Esophagus squamous epithelium (tissue), 4 donors: ENCODE measurements around the gene CD200.

Experiments used
- POLR2A ChIP-seq, 4 donors: fragments of 450-650 bp; IDR thresholded peaks; one replicate each; pipeline ENCODE4 v1.6.1; 2017; ENCODE audit warnings: antibody characterized with exemption in 4 of 4, mild to moderate bottlenecking in 4 of 4, moderate library complexity in 3 of 4
- TF ChIP-seq, protein P1 (sequence below), 6 experiments: fragments of 450-650 bp in 4 of 6; fragments of 200-600 bp in 2 of 6; sonication (generic) in 2 of 6; IDR thresholded peaks; one replicate each; pipeline ENCODE4 v1.5.1; 2016 to 2019; ENCODE audit warnings: antibody characterized with exemption in 6 of 6, mild to moderate bottlenecking in 4 of 6, moderate library complexity in 4 of 6

GRCh38 chr3:112366522-112366921 lies 33.6 kb downstream of the CD200 start:
- no peak for TF ChIP-seq POLR2A (IDR thresholded peaks at IDR 0.05)
- TF ChIP-seq, protein P1, sequence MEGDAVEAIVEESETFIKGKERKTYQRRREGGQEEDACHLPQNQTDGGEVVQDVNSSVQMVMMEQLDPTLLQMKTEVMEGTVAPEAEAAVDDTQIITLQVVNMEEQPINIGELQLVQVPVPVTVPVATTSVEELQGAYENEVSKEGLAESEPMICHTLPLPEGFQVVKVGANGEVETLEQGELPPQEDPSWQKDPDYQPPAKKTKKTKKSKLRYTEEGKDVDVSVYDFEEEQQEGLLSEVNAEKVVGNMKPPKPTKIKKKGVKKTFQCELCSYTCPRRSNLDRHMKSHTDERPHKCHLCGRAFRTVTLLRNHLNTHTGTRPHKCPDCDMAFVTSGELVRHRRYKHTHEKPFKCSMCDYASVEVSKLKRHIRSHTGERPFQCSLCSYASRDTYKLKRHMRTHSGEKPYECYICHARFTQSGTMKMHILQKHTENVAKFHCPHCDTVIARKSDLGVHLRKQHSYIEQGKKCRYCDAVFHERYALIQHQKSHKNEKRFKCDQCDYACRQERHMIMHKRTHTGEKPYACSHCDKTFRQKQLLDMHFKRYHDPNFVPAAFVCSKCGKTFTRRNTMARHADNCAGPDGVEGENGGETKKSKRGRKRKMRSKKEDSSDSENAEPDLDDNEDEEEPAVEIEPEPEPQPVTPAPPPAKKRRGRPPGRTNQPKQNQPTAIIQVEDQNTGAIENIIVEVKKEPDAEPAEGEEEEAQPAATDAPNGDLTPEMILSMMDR (IDR thresholded peaks at IDR 0.05) = no peak
